ENCODE results near the gene SMIM24.

The SMIM24 gene

DNA sequence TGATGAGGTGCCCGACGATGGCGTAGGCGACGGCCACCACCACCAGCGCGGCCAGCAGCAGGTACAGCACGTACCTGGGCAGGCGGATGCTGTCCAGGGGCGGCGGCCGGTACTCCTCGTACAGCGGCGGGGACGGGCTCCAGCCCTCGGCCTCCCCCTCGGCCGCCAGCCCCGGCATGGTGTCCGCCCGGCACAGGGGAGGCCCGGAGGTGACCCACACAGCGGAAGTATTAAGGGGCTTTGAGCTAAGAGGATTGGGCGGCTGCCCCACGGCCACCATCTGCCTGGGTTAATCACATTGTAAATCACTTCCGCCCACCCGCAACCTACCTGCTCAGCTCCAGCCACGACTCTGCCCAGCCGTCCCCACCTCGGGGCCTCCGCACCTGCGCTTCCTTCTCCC, 2.9 kb upstream of the SMIM24 start, which contains the start of gene SMIM44:
Gene SMIM44, minus strand, starts transcription at position 216 of the 403 bp plus-strand sequence. Its CDS starts 38 bp downstream, at position 178.
- ChIA-PET POLR2A (no interaction called here), CTCF (interaction anchor here (0.6 to 5.3 kb wide), 8 partner anchors 9 to 138 kb away, joined by 3 to 38 read pairs (median 4); partner anchors contain the start of gene DOHH)
- 97% methylated on average over 28 of the region's 33 CpGs for WGBS (ENCODE audit: insufficient coverage)
- Histone ChIP-seq H3K4me3 (ENCODE audit: control insufficient read depth in 1 of 7, extremely low read depth in 1 of 7, insufficient read depth in 4 of 7, low read depth in 2 of 7, low read length in 6 of 7) (no peak within 1 kb of the TSS), H3K27me3 (replicated peaks in 2 of 5; ENCODE audit: control insufficient read depth in 4 of 5, insufficient read depth in 5 of 5, low read length in 4 of 5) (no peaks in the 10 kb centered on the region), H3K27ac (ENCODE audit: insufficient read depth in 1 of 2, low read depth in 1 of 2, low read length in 2 of 2, poor library complexity in 1 of 2, severe bottlenecking in 2 of 2) (no peak within 1 kb of the TSS), H3K4me1 (ENCODE audit: control extremely low read depth in 1 of 4, control insufficient read depth in 4 of 4, insufficient read depth in 4 of 4, low read length in 3 of 4) (peaks cover 0 to 15% (median 12%) of the 10 kb centered on the region in 4 experiments), H3K9me3 (ENCODE audit: control extremely low read depth in 1 of 5, control insufficient read depth in 4 of 5, insufficient read depth in 2 of 5, low read depth in 1 of 5, low read length in 4 of 5) (no peaks in the 10 kb centered on the region), H3K36me3 (ENCODE audit: control insufficient read depth in 4 of 4, insufficient read depth in 4 of 4, low read length in 3 of 4) (peaks cover 0 to 6% (median 2%) of the 10 kb centered on the region in 4 experiments)
- DNase-seq, result no peak

DNA sequence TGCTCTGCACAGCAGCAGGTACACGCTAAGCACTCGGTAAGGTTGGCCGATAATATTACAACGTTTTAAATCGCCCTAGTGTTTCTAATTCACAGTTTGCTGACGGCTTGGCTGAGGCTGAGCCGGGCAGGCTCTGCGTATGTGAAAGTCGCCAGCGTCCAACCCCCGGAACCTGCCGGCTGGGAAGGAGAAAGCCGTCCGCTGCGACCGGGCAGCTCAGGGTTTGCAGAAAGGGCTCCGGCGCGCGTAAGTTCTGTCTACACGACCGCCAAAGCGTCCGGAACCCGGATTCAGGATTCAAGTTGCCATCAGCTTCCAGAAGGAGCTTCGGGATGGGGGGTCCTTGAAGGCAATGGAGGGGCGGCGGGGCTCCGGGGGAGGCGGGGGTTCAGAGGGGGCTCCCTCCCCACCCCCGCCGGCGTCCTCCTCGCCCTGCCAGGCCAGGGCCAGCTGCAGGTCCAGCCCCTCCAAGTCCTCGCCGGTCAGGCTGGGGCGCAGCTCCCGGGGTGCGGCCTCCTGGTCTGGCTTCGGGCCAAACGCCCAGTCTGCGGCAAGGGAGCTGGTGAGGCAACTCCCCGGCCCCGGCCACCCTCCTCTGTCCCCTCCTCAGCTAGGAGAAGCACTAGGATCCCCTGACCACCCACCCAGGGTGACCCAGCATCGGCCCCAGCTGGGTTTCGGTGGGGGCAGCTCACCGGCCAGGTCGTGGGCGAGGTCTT, 2.3 kb upstream of the SMIM24 start:
- WGBS (ENCODE audit: insufficient coverage), result 98% methylated on average over 36 of the region's 49 CpGs
- Histone ChIP-seq H3K36me3 (ENCODE audit: control insufficient read depth in 4 of 4, insufficient read depth in 4 of 4, low read length in 3 of 4) (peaks cover 0 to 6% (median 0%) of the 10 kb centered on the region in 4 experiments), H3K27ac (ENCODE audit: insufficient read depth in 1 of 2, low read depth in 1 of 2, low read length in 2 of 2, poor library complexity in 1 of 2, severe bottlenecking in 2 of 2) (no peak overlapping the region), H3K27me3 (replicated peaks in 2 of 5; ENCODE audit: control insufficient read depth in 4 of 5, insufficient read depth in 5 of 5, low read length in 4 of 5) (no peaks in the 10 kb centered on the region), H3K4me1 (ENCODE audit: control extremely low read depth in 1 of 4, control insufficient read depth in 4 of 4, insufficient read depth in 4 of 4, low read length in 3 of 4) (peaks cover 0 to 21% (median 17%) of the 10 kb centered on the region in 4 experiments), H3K4me3 (ENCODE audit: control insufficient read depth in 1 of 7, extremely low read depth in 1 of 7, insufficient read depth in 4 of 7, low read depth in 2 of 7, low read length in 6 of 7) (no peak overlapping the region), H3K9me3 (ENCODE audit: control extremely low read depth in 1 of 5, control insufficient read depth in 4 of 5, insufficient read depth in 2 of 5, low read depth in 1 of 5, low read length in 4 of 5) (no peaks in the 10 kb centered on the region)
- CTCF ChIA-PET, result interaction anchor here (0.6 to 5.3 kb wide), 5 partner anchors 9 to 138 kb away, joined by 3 to 38 read pairs (median 3); partner anchors contain the start of gene DOHH
- no peak for DNase-seq
- POLR2A ChIA-PET, result interaction anchor here (0.6 kb wide), 1 partner anchor 21 kb away, joined by 3 read pairs; no protein-coding TSS in a partner anchor

DNA sequence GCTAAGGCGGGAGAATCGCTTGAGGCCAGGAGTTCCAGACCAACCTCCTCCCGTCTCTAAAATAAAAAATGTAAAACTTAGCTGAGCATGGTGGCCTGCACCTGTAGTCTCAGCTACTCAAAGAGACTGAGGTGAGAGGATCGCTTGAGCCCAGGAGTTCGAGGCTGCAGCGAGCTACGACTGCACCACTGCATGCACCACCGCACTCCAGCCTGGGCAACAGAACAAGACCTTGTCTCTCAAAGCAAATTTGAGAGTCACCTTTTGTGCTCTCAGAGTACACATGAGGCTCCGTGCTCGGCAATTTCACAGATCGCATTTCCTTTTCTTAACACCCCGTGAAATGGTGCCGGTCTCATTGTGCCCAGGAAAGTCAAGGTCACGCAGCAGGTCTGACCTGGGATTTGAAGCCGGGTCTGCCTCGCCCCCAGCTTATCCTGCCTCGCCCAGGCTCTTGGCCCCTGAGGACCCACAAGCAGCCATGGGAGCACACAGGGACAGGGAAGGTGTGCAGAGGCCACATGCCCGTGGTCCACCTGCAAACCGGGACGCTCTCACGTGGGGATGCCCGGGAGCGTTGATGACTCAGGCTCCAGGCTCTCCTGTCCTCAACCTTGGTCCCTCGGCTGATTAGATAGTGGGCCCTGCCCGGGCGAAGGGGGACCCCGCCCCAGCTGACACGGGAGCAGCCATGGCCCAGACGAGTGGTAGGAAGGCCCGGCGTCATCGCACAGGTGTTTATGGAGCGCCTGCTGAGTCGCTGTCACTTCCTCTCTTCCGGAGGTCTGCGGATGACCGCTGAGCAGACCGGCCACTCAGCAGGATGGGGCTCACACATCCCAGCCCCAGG, 1.1 kb upstream of the SMIM24 start:
- Histone ChIP-seq H3K27me3 (replicated peaks in 2 of 5; ENCODE audit: control insufficient read depth in 4 of 5, insufficient read depth in 5 of 5, low read length in 4 of 5) (no peaks in the 10 kb centered on the region), H3K36me3 (ENCODE audit: control insufficient read depth in 4 of 4, insufficient read depth in 4 of 4, low read length in 3 of 4) (peaks cover 0 to 5% (median under 1%) of the 10 kb centered on the region in 4 experiments), H3K9me3 (ENCODE audit: control extremely low read depth in 1 of 5, control insufficient read depth in 4 of 5, insufficient read depth in 2 of 5, low read depth in 1 of 5, low read length in 4 of 5) (no peaks in the 10 kb centered on the region), H3K4me3 (ENCODE audit: control insufficient read depth in 1 of 7, extremely low read depth in 1 of 7, insufficient read depth in 4 of 7, low read depth in 2 of 7, low read length in 6 of 7) (no peak overlapping the region), H3K27ac (ENCODE audit: insufficient read depth in 1 of 2, low read depth in 1 of 2, low read length in 2 of 2, poor library complexity in 1 of 2, severe bottlenecking in 2 of 2) (no peak overlapping the region), H3K4me1 (ENCODE audit: control extremely low read depth in 1 of 4, control insufficient read depth in 4 of 4, insufficient read depth in 4 of 4, low read length in 3 of 4) (peaks cover 0 to 28% (median 21%) of the 10 kb centered on the region in 4 experiments)
- no peak for DNase-seq
- ChIA-PET POLR2A (interaction anchor here (0.7 kb wide), 1 partner anchor 26 kb away, joined by 3 read pairs; no protein-coding TSS in a partner anchor), CTCF (interaction anchor here (0.5 to 5.0 kb wide), 3 partner anchors 9 to 15 kb away, joined by 3 to 33 read pairs (median 3); no protein-coding TSS in a partner anchor)
- 92% methylated on average over 38 of the region's 38 CpGs for WGBS (ENCODE audit: insufficient coverage)

DNA sequence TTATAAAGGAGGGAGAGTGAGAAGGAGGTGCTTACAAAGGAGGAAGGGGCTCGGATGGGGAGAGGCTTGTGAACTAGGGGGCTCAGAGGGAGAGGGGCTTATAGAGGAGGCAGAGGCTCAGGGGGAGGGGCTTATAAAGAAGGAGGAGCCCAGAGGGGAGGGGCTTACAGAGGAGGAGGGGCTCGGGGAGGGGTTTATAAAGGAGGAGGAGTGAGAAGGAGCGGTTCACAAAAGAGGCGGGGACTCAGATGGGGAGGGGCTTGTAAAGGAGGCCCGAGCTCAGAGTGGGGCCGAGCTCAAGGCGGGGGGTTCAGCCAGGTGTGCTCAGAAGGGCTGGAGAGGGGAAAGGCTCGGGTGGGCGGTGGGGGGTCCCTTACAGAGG, 500 bp downstream of the SMIM24 start:
- 45% methylated on average over 4 of the region's 9 CpGs for WGBS (ENCODE audit: insufficient coverage)
- CTCF ChIA-PET, result interaction anchor here (0.6 to 2.0 kb wide), 8 partner anchors 9 to 223 kb away, joined by 3 to 13 read pairs (median 4); partner anchors contain the start of gene DOHH

DNA sequence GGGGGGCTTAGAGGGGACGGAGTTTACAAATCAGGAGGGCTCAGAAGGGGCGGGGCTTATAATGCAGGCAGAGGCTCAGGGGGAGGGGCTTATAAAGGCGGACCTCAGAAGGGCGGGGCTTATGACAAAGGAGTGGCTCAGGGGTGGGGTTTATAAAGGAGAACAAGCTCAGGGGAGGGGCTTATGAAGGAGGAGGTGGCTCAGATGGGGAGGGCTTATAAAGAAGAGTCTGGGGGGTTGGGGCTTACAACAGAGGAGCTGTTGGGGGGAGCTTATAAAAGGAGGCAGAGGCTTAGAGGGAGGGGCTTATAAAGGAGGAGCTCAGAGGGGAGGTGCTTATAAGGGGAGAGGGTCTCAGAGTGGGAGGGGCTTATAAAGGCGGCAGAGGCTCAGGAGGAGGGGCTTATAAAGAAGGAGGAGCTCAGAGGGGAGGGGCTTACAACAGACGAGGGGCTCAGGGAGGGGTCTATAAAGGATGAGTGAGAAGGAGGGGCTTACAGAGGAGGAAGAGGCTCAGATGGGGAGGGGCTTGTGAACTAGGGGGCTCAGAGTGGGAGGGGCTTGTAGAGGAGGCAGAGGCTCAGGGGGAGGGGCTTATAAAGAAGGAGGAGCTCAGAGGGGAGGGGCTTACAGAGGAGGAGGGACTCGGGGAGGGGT, 1.0 kb downstream of the SMIM24 start:
- ChIA-PET POLR2A (interaction anchor here (0.6 to 1.3 kb wide), 7 partner anchors 18 to 868 kb away, joined by 3 to 6 read pairs (median 4); partner anchors contain the start of gene DOHH), CTCF (interaction anchor here (0.5 to 2.0 kb wide), 11 partner anchors 8 to 504 kb away, joined by 3 to 13 read pairs (median 3); partner anchors contain the start of gene DOHH)
- DNase-seq, result peak; percentile 96 to 98 (median 96)
- 7% methylated on average over 5 of the region's 7 CpGs for WGBS (ENCODE audit: insufficient coverage)
- no peaks in the 10 kb centered on the region for H3K27me3 ChIP-seq (replicated peaks in 2 of 5; ENCODE audit: control insufficient read depth in 4 of 5, insufficient read depth in 5 of 5, low read length in 4 of 5)
- no peaks in the 10 kb centered on the region for H3K9me3 ChIP-seq (ENCODE audit: control extremely low read depth in 1 of 5, control insufficient read depth in 4 of 5, insufficient read depth in 2 of 5, low read depth in 1 of 5, low read length in 4 of 5)
- peak overlapping the region in 6 of 7 experiments; percentile 45 to 80 (median 68) for H3K4me3 ChIP-seq (ENCODE audit: control insufficient read depth in 1 of 7, extremely low read depth in 1 of 7, insufficient read depth in 4 of 7, low read depth in 2 of 7, low read length in 6 of 7)
- peak overlapping the region in 1 of 2 experiments; percentile 73 for H3K27ac ChIP-seq (ENCODE audit: insufficient read depth in 1 of 2, low read depth in 1 of 2, low read length in 2 of 2, poor library complexity in 1 of 2, severe bottlenecking in 2 of 2)
- H3K4me1 ChIP-seq (ENCODE audit: control extremely low read depth in 1 of 4, control insufficient read depth in 4 of 4, insufficient read depth in 4 of 4, low read length in 3 of 4), result peaks cover 0 to 28% (median 21%) of the 10 kb centered on the region in 4 experiments
- peaks cover 4 to 25% (median 16%) of the 10 kb centered on the region in 4 experiments for H3K36me3 ChIP-seq (ENCODE audit: control insufficient read depth in 4 of 4, insufficient read depth in 4 of 4, low read length in 3 of 4)

More for the DNA sequence above, 500 bp downstream of the SMIM24 start:
- DNase-seq, result no peak
- Histone ChIP-seq H3K27me3 (replicated peaks in 2 of 5; ENCODE audit: control insufficient read depth in 4 of 5, insufficient read depth in 5 of 5, low read length in 4 of 5) (no peaks in the 10 kb centered on the region), H3K36me3 (ENCODE audit: control insufficient read depth in 4 of 4, insufficient read depth in 4 of 4, low read length in 3 of 4) (peaks cover 0 to 20% (median 12%) of the 10 kb centered on the region in 4 experiments), H3K9me3 (ENCODE audit: control extremely low read depth in 1 of 5, control insufficient read depth in 4 of 5, insufficient read depth in 2 of 5, low read depth in 1 of 5, low read length in 4 of 5) (no peaks in the 10 kb centered on the region), H3K4me3 (ENCODE audit: control insufficient read depth in 1 of 7, extremely low read depth in 1 of 7, insufficient read depth in 4 of 7, low read depth in 2 of 7, low read length in 6 of 7) (peak overlapping the region in 3 of 7 experiments; percentile 30 to 80 (median 69)), H3K4me1 (ENCODE audit: control extremely low read depth in 1 of 4, control insufficient read depth in 4 of 4, insufficient read depth in 4 of 4, low read length in 3 of 4) (peaks cover 0 to 28% (median 21%) of the 10 kb centered on the region in 4 experiments), H3K27ac (ENCODE audit: insufficient read depth in 1 of 2, low read depth in 1 of 2, low read length in 2 of 2, poor library complexity in 1 of 2, severe bottlenecking in 2 of 2) (no peak overlapping the region)
- POLR2A ChIA-PET, result interaction anchor here (0.6 to 1.3 kb wide), 5 partner anchors 18 to 868 kb away, joined by 3 to 6 read pairs (median 5); partner anchors contain the start of gene DOHH

Measured in common myeloid progenitor, CD34-positive (primary cell).